Right lobe of liver (tissue), 4 donors: ENCODE measurements around the gene LRFN2.

ENCODE experiments used
- POLR2A ChIP-seq: fragments of 450-650 bp; IDR thresholded peaks from one replicate; pipeline ENCODE4 v1.6.1; 2017; ENCODE audit warnings: antibody characterized with exemption, mild to moderate bottlenecking
- TF ChIP-seq, protein P1 (sequence below), 4 donors: fragments of 200-600 bp in 3 of 4; fragments of 450-650 bp in 1 of 4; IDR thresholded peaks; one replicate each; pipeline versions ENCODE4 v1.5.1 to v1.8.0; 2016 to 2022; ENCODE audit warnings: antibody characterized with exemption in 4 of 4, mild to moderate bottlenecking in 2 of 4
- donor health status: DM: no; HTN: no; CAD: no.
- donor health status: DM: no; HTN: no; CAD: no.
- donor health status: DM: no; HTN: yes; CAD: no.

DNA sequence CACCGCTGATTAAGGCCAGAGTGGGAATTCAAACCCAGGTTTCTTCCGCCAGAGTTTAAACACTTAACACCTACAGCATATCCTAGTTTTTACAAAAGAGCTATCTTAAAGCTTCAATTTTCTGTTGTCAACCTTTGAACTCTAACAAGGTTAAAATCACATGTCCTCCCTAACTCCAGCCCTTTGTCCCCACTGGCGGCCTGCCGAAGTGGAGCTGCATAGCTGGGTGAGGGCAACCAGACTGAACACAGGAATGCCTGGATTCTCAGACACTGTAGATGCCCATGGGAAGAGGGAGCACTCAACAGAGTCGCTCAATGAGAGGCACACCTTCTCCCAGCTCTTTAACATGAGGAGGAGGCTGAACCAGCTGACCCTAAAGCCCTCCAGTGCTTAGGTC is 59.1 kb downstream of the LRFN2 start:
- TF ChIP-seq, protein P1, sequence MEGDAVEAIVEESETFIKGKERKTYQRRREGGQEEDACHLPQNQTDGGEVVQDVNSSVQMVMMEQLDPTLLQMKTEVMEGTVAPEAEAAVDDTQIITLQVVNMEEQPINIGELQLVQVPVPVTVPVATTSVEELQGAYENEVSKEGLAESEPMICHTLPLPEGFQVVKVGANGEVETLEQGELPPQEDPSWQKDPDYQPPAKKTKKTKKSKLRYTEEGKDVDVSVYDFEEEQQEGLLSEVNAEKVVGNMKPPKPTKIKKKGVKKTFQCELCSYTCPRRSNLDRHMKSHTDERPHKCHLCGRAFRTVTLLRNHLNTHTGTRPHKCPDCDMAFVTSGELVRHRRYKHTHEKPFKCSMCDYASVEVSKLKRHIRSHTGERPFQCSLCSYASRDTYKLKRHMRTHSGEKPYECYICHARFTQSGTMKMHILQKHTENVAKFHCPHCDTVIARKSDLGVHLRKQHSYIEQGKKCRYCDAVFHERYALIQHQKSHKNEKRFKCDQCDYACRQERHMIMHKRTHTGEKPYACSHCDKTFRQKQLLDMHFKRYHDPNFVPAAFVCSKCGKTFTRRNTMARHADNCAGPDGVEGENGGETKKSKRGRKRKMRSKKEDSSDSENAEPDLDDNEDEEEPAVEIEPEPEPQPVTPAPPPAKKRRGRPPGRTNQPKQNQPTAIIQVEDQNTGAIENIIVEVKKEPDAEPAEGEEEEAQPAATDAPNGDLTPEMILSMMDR (IDR thresholded peaks at IDR 0.05), result no peak
- no peak for TF ChIP-seq POLR2A
